Vagina (tissue), 2 donors: Measurements from ENCODE around the gene SSR2.

ENCODE experiments used
- POLR2A ChIP-seq, 2 donors: fragments of 450-650 bp; IDR thresholded peaks; one replicate each; pipeline ENCODE4 v1.6.1; 2017; ENCODE audit warnings: antibody characterized with exemption in 2 of 2, mild to moderate bottlenecking in 2 of 2, moderate library complexity in 2 of 2
- TF ChIP-seq, protein P1 (sequence below), 3 experiments: fragments of 450-650 bp in 2 of 3; fragments of 200-600 bp in 1 of 3; sonication (generic) in 1 of 3; IDR thresholded peaks; one replicate each; pipeline ENCODE4 v1.5.1; 2017 to 2019; ENCODE audit warnings: antibody characterized with exemption in 3 of 3, mild to moderate bottlenecking in 2 of 3, moderate library complexity in 2 of 3

- no peak for TF ChIP-seq POLR2A (IDR thresholded peaks at IDR 0.05)
- TF ChIP-seq, protein P1, sequence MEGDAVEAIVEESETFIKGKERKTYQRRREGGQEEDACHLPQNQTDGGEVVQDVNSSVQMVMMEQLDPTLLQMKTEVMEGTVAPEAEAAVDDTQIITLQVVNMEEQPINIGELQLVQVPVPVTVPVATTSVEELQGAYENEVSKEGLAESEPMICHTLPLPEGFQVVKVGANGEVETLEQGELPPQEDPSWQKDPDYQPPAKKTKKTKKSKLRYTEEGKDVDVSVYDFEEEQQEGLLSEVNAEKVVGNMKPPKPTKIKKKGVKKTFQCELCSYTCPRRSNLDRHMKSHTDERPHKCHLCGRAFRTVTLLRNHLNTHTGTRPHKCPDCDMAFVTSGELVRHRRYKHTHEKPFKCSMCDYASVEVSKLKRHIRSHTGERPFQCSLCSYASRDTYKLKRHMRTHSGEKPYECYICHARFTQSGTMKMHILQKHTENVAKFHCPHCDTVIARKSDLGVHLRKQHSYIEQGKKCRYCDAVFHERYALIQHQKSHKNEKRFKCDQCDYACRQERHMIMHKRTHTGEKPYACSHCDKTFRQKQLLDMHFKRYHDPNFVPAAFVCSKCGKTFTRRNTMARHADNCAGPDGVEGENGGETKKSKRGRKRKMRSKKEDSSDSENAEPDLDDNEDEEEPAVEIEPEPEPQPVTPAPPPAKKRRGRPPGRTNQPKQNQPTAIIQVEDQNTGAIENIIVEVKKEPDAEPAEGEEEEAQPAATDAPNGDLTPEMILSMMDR (IDR thresholded peaks at IDR 0.05) = no peak
These were observed 41.0 kb downstream of the SSR2 start for GRCh38 chr1:155979597-155980343.
